HepG2 (cell line): Measurements from ENCODE around the gene NEDD4.

Experiments
- CC2D1A ChIP-seq: sonication (generic); formaldehyde crosslinking; IDR thresholded peaks from 2 replicates; pipeline ENCODE4 v1.8.1; 2023; ENCODE audit warnings: mild to moderate bottlenecking, missing genetic modification reagents
- CENPX ChIP-seq: sonication (generic); formaldehyde crosslinking; IDR thresholded peaks from 2 replicates; pipeline ENCODE4 v1.9.0; 2021; ENCODE audit warnings: mild to moderate bottlenecking, missing genetic modification reagents, moderate library complexity
- CTCF ChIP-seq: sonication (generic); formaldehyde crosslinking; IDR thresholded peaks from 2 replicates; pipeline ENCODE4 v1.5.0; 2020; ENCODE audit warnings: mild to moderate bottlenecking, missing genetic modification reagents, moderate library complexity
- HDAC2 ChIP-seq: sonication (generic); formaldehyde crosslinking; IDR thresholded peaks from 2 replicates; pipeline ENCODE4 v1.4.0; 2020; ENCODE audit warnings: missing genetic modification reagents
- HNRNPL ChIP-seq: fragments of 200-400 bp; formaldehyde crosslinking; IDR thresholded peaks from 2 replicates; pipeline ENCODE4 v1.6.1; 2017; ENCODE audit warnings: mild to moderate bottlenecking, low read depth, low read length
- HOXA9 ChIP-seq: sonication (generic); formaldehyde crosslinking; IDR thresholded peaks from 2 replicates; pipeline ENCODE4 v1.8.1; 2022; ENCODE audit warnings: missing genetic modification reagents, mild to moderate bottlenecking, moderate library complexity, borderline replicate concordance
- POLR2AphosphoS2 ChIP-seq: IDR thresholded peaks from 2 replicates; pipeline ENCODE4 v1.6.1; 2011; ENCODE audit warnings: low read depth, low read length, improper control_type of control experiment
- SAFB2 ChIP-seq: sonication (generic); formaldehyde crosslinking; IDR thresholded peaks from 2 replicates; pipeline ENCODE4 v1.5.1; 2020; ENCODE audit warnings: missing genetic modification reagents, low read depth, mild to moderate bottlenecking, borderline replicate concordance
- SETDB1 ChIP-seq: sonication (generic); formaldehyde crosslinking; IDR thresholded peaks from 2 replicates; pipeline ENCODE4 v1.5.1; 2020; ENCODE audit warnings: missing genetic modification reagents, mild to moderate bottlenecking, borderline replicate concordance
- XBP1 ChIP-seq: sonication (generic); formaldehyde crosslinking; IDR thresholded peaks from 2 replicates; pipeline ENCODE4 v1.5.0; 2020; ENCODE audit warnings: missing genetic modification reagents
- ZBTB26 ChIP-seq: IDR thresholded peaks from 2 replicates; pipeline ENCODE4 v1.6.1; 2016; ENCODE audit warnings: missing compliant biosample characterization, missing genetic modification reagents, borderline replicate concordance
- ZBTB8A ChIP-seq: sonication (generic); formaldehyde crosslinking; IDR thresholded peaks from 2 replicates; pipeline ENCODE4 v1.4.0; 2020; ENCODE audit warnings: mild to moderate bottlenecking, low read depth, missing genetic modification reagents, borderline replicate concordance
- ZNF704 ChIP-seq: sonication (generic); formaldehyde crosslinking; IDR thresholded peaks from 2 replicates; pipeline ENCODE4 v1.8.1; 2023; ENCODE audit warnings: mild to moderate bottlenecking, inconsistent platforms, moderate library complexity, missing genetic modification reagents, borderline replicate concordance

GRCh38 chr15:56028430-56028829 is 35.0 kb upstream of the NEDD4 start:
- no peak for TF ChIP-seq POLR2AphosphoS2
- TF ChIP-seq CENPX = no peak
- no peak for TF ChIP-seq CC2D1A (CRISPR knock-in tag)
- no peak for TF ChIP-seq SAFB2
- no peak for TF ChIP-seq CTCF (CRISPR knock-in tag)
- no peak for TF ChIP-seq HOXA9 (CRISPR knock-in tag)
- no peak for TF ChIP-seq XBP1 (CRISPR knock-in tag)
- no peak for TF ChIP-seq ZNF704 (CRISPR knock-in tag)
- TF ChIP-seq ZBTB8A (CRISPR knock-in tag) = no peak
- no peak for TF ChIP-seq HNRNPL
- no peak for TF ChIP-seq SETDB1 (CRISPR knock-in tag)
- no peak for TF ChIP-seq ZBTB26 (CRISPR knock-in tag)
- no peak for TF ChIP-seq HDAC2 (CRISPR knock-in tag)
